Measurements from ENCODE around the gene RELA. TPM values are rescaled to one million over a fixed set of nuclear protein-coding genes. Genes with fewer than 3 reads are reported as not detected.

Gene RELA
- total and polyA plus RNA-seq, 2 donors (not counting 3 experiments of a cell fraction or from before 2014, with no cell fraction given) = 78.7 to 105 TPM

- H3K9me1 ChIP-seq (replicated peaks; ENCODE audit: control insufficient read depth, extremely low read depth, insufficient read depth, low read length) = no peaks in the 10 kb centered on the region
- ChIA-PET POLR2A (no interaction called here), CTCF (interaction anchor here (1.2 kb wide), 1 partner anchor 9 kb away, joined by 5 read pairs; no protein-coding TSS in a partner anchor)
- H3K36me3 ChIP-seq (ENCODE audit: control insufficient read depth in 2 of 2, extremely low read depth in 1 of 2, insufficient read depth in 2 of 2, low read length in 2 of 2) = peaks cover 0 to 37% of the 10 kb centered on the region in 2 experiments
- no peak for FAIRE-seq
- H3K4me3 ChIP-seq (replicated peaks in 1 of 3; ENCODE audit: insufficient read depth in 1 of 3, low read depth in 1 of 3, low read length in 3 of 3) = no peak overlapping the region
- no peaks in the 10 kb centered on the region for H3K27me3 ChIP-seq (ENCODE audit: control insufficient read depth in 2 of 2, insufficient read depth in 2 of 2, low read length in 2 of 2)
- TF ChIP-seq EZH2 (IDR thresholded peaks at IDR 0.05; ENCODE audit: borderline replicate concordance, low read depth, low read length, severe bottlenecking) (no peak), FOS (IDR thresholded peaks at IDR 0.05; ENCODE audit: borderline replicate concordance, insufficient read depth, low read length) (no peak), MYC (IDR thresholded peaks at IDR 0.05; ENCODE audit: low read depth, low read length) (no peak), CTCF (IDR thresholded peaks at IDR 0.05; ENCODE audit: extremely low read depth in 1 of 2, insufficient read depth in 1 of 2, low read depth in 1 of 2, low read length in 2 of 2) (no peak), POLR2A (IDR thresholded peaks at IDR 0.05; ENCODE audit: low read depth, low read length) (no peak), JUN (IDR thresholded peaks at IDR 0.05; ENCODE audit: borderline replicate concordance, insufficient read depth, insufficient read length, low read depth) (no peak), POLR2AphosphoS5 (IDR thresholded peaks at IDR 0.05; ENCODE audit: insufficient read depth, low read depth, low read length) (no peak), MAX (IDR thresholded peaks at IDR 0.05; ENCODE audit: insufficient read depth, insufficient read length) (no peak), GATA2 (IDR thresholded peaks at IDR 0.05; ENCODE audit: insufficient read depth, insufficient read length, low read depth, low read length) (no peak)
- no peak for DNase-seq (ENCODE audit: low read depth, low spot score)
- no peak overlapping the region for H2AFZ ChIP-seq (ENCODE audit: low read depth, low read length)
- no peak overlapping the region for H3K4me2 ChIP-seq (ENCODE audit: insufficient read depth, low read length)
- H3K9ac ChIP-seq (replicated peaks; ENCODE audit: extremely low read depth, insufficient read depth, low read length) = no peak overlapping the region
- H3K79me2 ChIP-seq (ENCODE audit: control insufficient read depth, insufficient read depth, low read length) = peaks cover 40% of the 10 kb centered on the region
- no TSS peak for BruUV-seq (replicated peaks)
- intact Hi-C loops (cut with micrococcal nuclease) (no loop called here), dilution Hi-C loops (cut with MboI; ENCODE audit: extremely low pct_ligation_motif_present, low sequenced_read_pairs) (no loop called here)
- no peak overlapping the region for H3K27ac ChIP-seq (ENCODE audit: insufficient read depth, low read depth, low read length)
- no peaks in the 10 kb centered on the region for H4K20me1 ChIP-seq (replicated peaks; ENCODE audit: control insufficient read depth, extremely low read depth, insufficient read depth, low read length)
- peaks cover 22% of the 10 kb centered on the region for H3K4me1 ChIP-seq (ENCODE audit: control insufficient read depth, extremely low read depth, insufficient read depth, low read length)
- no peaks in the 10 kb centered on the region for H3K9me3 ChIP-seq (replicated peaks; ENCODE audit: control insufficient read depth, insufficient read depth, low read length)
Measured at GRCh38 chr11:65617136-65617850, 45.4 kb downstream of the RELA start.

Data from endothelial cell of umbilical vein (primary cell).